ENCODE data around the gene RBFOX1.

Gene RBFOX1

DNA sequence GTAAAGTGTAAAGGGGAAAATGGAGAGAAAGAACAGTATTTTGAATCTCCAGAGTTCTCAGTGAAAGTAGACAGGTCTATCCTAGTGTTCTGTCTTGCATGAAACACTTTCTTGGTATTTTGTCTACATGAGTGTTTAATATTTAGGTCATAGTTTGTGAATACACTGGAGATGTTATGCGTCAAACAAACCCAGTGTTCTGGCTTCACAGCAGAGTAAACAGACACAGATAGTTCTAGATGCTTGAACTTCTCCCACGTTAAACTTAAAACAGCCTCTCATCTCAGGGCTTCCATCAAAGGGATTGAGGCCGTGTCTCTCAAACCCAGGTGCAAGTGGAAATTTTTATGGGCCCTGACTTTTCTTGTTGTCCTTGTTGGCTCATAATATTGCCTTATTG lies 48.3 kb downstream of the RBFOX1 start:
- Histone ChIP-seq H2BK120ac (ENCODE audit: low read depth, low read length) (no peak overlapping the region), H3K14ac (ENCODE audit: low read length) (no peak overlapping the region), H4K91ac (ENCODE audit: low read depth, low read length, poor library complexity) (no peak overlapping the region), H3K4me3 (ENCODE audit: low read length in 2 of 2) (no peak overlapping the region), H2BK15ac (ENCODE audit: low read length) (no peak overlapping the region), H3K9me3 (replicated peaks in 1 of 2; ENCODE audit: control insufficient read depth in 2 of 2, insufficient read depth in 1 of 2, low read depth in 1 of 2, low read length in 2 of 2) (no peaks in the 10 kb centered on the region), H2BK12ac (ENCODE audit: low read length) (no peak overlapping the region), H3K23ac (ENCODE audit: low read depth, low read length, poor library complexity) (no peak overlapping the region), H4K8ac (ENCODE audit: low read depth, low read length) (no peak overlapping the region), H3K79me1 (ENCODE audit: low read depth, low read length) (no peaks in the 10 kb centered on the region), H2AFZ (ENCODE audit: low read length) (no peak overlapping the region), H3K27me3 (ENCODE audit: control insufficient read depth in 3 of 3, insufficient read depth in 3 of 3, low read depth in 1 of 3, low read length in 3 of 3) (no peaks in the 10 kb centered on the region), H3K4me2 (ENCODE audit: insufficient read depth, low read length, poor library complexity, severe bottlenecking) (no peak overlapping the region), H3K4ac (ENCODE audit: low read length) (no peak overlapping the region), H3K9ac (ENCODE audit: low read depth, low read length, poor library complexity) (no peak overlapping the region), H3K4me1 (ENCODE audit: control insufficient read depth in 2 of 2, insufficient read depth in 1 of 2, low read depth in 1 of 2, low read length in 2 of 2) (no peaks in the 10 kb centered on the region), H2BK5ac (ENCODE audit: low read length) (no peak overlapping the region), H3K27ac (replicated peaks; ENCODE audit: low read length) (no peak overlapping the region), H3K18ac (ENCODE audit: low read length) (no peak overlapping the region), H3K36me3 (replicated peaks in 1 of 2; ENCODE audit: control insufficient read depth in 2 of 2, insufficient read depth in 2 of 2, low read length in 2 of 2) (no peaks in the 10 kb centered on the region), H2AK5ac (ENCODE audit: low read depth, low read length) (no peak overlapping the region)
- no CpG with 5 or more reads among the region's 3 CpGs for WGBS, 2 donors (ENCODE audit: extremely low coverage in 2 of 2, insufficient read length in 2 of 2, insufficient replicate concordance in 1 of 2)
- no peak for DNase-seq (ENCODE audit: low spot score)

DNA sequence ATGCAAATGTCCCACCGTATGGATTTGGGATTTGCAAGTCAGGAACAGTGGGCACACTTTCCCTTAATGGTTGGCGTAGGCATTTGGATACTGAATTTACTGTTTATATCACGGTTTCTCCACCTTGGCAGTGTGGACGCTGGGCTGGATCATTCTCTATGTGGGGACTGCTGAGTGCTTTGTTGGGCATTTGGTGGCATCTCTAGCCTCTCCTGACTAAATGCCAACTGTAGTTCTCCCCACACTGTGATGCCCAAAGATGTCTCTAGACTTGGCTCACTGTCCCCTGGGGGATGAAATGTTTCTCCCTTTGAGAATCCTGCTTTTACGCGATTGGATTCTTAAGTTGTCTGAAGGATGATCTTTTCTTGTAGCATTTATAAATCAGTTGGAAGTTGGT lies 49.0 kb downstream of the RBFOX1 start:
- no peak for DNase-seq (ENCODE audit: low spot score)
- Histone ChIP-seq H2BK5ac (ENCODE audit: low read length) (no peak overlapping the region), H3K4me3 (ENCODE audit: low read length in 2 of 2) (no peak overlapping the region)

DNA sequence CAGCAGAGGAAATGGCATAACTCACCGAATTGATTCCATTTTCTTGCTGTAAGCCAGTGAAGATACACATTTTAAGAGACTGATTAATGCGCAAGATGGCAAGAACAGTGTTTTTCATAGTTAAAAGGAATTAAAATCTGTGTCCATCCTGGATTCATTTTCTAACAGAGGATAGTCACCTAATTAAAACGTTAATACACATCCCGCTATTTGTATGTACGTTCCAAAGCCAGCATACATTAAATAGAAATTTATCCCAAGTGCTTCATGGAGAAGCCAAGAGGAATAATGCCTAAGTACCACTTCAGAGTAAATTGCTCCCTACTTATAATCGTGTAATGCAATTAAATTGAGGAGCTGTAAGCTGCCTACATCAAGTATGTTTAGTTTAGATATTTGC lies 49.9 kb downstream of the RBFOX1 start:
- no peaks in the 10 kb centered on the region for H3K27me3 ChIP-seq (ENCODE audit: control insufficient read depth in 3 of 3, insufficient read depth in 3 of 3, low read depth in 1 of 3, low read length in 3 of 3)
- no peaks in the 10 kb centered on the region for H3K36me3 ChIP-seq (replicated peaks in 1 of 2; ENCODE audit: control insufficient read depth in 2 of 2, insufficient read depth in 2 of 2, low read length in 2 of 2)
- H3K23ac ChIP-seq (ENCODE audit: low read depth, low read length, poor library complexity): no peak overlapping the region
- no peak overlapping the region for H3K4me3 ChIP-seq (ENCODE audit: low read length in 2 of 2)
- H2BK5ac ChIP-seq (ENCODE audit: low read length): no peak overlapping the region
- H4K91ac ChIP-seq (ENCODE audit: low read depth, low read length, poor library complexity): no peak overlapping the region
- no peak overlapping the region for H2BK12ac ChIP-seq (ENCODE audit: low read length)
- no peak overlapping the region for H4K8ac ChIP-seq (ENCODE audit: low read depth, low read length)
- no peak overlapping the region for H2AFZ ChIP-seq (ENCODE audit: low read length)
- no peak overlapping the region for H3K18ac ChIP-seq (ENCODE audit: low read length)
- H2BK15ac ChIP-seq (ENCODE audit: low read length): no peak overlapping the region
- H3K14ac ChIP-seq (ENCODE audit: low read length): no peak overlapping the region
- no peak overlapping the region for H2BK120ac ChIP-seq (ENCODE audit: low read depth, low read length)
- no peak for DNase-seq (ENCODE audit: low spot score)
- H3K4me2 ChIP-seq (ENCODE audit: insufficient read depth, low read length, poor library complexity, severe bottlenecking): no peak overlapping the region
- no peaks in the 10 kb centered on the region for H3K9me3 ChIP-seq (replicated peaks in 1 of 2; ENCODE audit: control insufficient read depth in 2 of 2, insufficient read depth in 1 of 2, low read depth in 1 of 2, low read length in 2 of 2)
- no peak overlapping the region for H3K27ac ChIP-seq (replicated peaks; ENCODE audit: low read length)
- WGBS, 2 donors (ENCODE audit: extremely low coverage in 2 of 2, insufficient read length in 2 of 2, insufficient replicate concordance in 1 of 2): no CpG with 5 or more reads among the region's 6 CpGs
- no peaks in the 10 kb centered on the region for H3K79me1 ChIP-seq (ENCODE audit: low read depth, low read length)
- no peaks in the 10 kb centered on the region for H3K4me1 ChIP-seq (ENCODE audit: control insufficient read depth in 2 of 2, insufficient read depth in 1 of 2, low read depth in 1 of 2, low read length in 2 of 2)
- H3K4ac ChIP-seq (ENCODE audit: low read length): no peak overlapping the region
- no peak overlapping the region for H3K9ac ChIP-seq (ENCODE audit: low read depth, low read length, poor library complexity)
- H2AK5ac ChIP-seq (ENCODE audit: low read depth, low read length): no peak overlapping the region

More for the DNA sequence above, 49.0 kb downstream of the RBFOX1 start:
- H3K79me1 ChIP-seq (ENCODE audit: low read depth, low read length): no peaks in the 10 kb centered on the region
- no CpG with 5 or more reads among the region's 6 CpGs for WGBS, 2 donors (ENCODE audit: extremely low coverage in 2 of 2, insufficient read length in 2 of 2, insufficient replicate concordance in 1 of 2)
- no peak overlapping the region for H3K23ac ChIP-seq (ENCODE audit: low read depth, low read length, poor library complexity)
- H3K18ac ChIP-seq (ENCODE audit: low read length): no peak overlapping the region
- H3K36me3 ChIP-seq (replicated peaks in 1 of 2; ENCODE audit: control insufficient read depth in 2 of 2, insufficient read depth in 2 of 2, low read length in 2 of 2): no peaks in the 10 kb centered on the region
- H3K27me3 ChIP-seq (ENCODE audit: control insufficient read depth in 3 of 3, insufficient read depth in 3 of 3, low read depth in 1 of 3, low read length in 3 of 3): no peaks in the 10 kb centered on the region
- H3K4me2 ChIP-seq (ENCODE audit: insufficient read depth, low read length, poor library complexity, severe bottlenecking): no peak overlapping the region
- H4K91ac ChIP-seq (ENCODE audit: low read depth, low read length, poor library complexity): no peak overlapping the region
- no peak overlapping the region for H3K9ac ChIP-seq (ENCODE audit: low read depth, low read length, poor library complexity)
- no peak overlapping the region for H3K14ac ChIP-seq (ENCODE audit: low read length)
- H3K9me3 ChIP-seq (replicated peaks in 1 of 2; ENCODE audit: control insufficient read depth in 2 of 2, insufficient read depth in 1 of 2, low read depth in 1 of 2, low read length in 2 of 2): no peaks in the 10 kb centered on the region
- no peak overlapping the region for H3K27ac ChIP-seq (replicated peaks; ENCODE audit: low read length)
- H2AFZ ChIP-seq (ENCODE audit: low read length): no peak overlapping the region
- no peak overlapping the region for H3K4ac ChIP-seq (ENCODE audit: low read length)
- H4K8ac ChIP-seq (ENCODE audit: low read depth, low read length): no peak overlapping the region
- H2BK120ac ChIP-seq (ENCODE audit: low read depth, low read length): no peak overlapping the region
- H3K4me1 ChIP-seq (ENCODE audit: control insufficient read depth in 2 of 2, insufficient read depth in 1 of 2, low read depth in 1 of 2, low read length in 2 of 2): no peaks in the 10 kb centered on the region
- H2BK12ac ChIP-seq (ENCODE audit: low read length): no peak overlapping the region
- H2BK15ac ChIP-seq (ENCODE audit: low read length): no peak overlapping the region
- H2AK5ac ChIP-seq (ENCODE audit: low read depth, low read length): no peak overlapping the region

DNA sequence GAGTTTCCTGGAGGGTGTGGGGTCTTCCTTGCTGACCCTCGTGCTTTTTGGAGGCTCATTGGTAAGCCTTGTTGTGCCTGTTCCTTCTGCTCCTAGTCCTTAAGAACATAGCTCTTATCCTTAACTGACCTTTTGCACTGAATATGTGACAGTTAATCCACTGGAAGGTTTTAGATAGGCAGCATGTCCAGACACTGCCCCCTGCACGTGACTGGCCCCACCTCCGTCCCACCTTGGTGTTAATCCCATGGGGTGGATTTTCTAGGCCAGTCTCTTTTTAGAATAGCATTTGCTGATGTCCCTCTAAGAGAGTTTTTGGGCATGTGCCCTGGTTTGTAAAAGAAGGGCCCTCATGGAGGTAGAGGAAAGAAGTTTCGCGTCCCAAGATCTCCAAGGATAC lies 58.3 kb downstream of the RBFOX1 start:
- no peak overlapping the region for H3K4me3 ChIP-seq (ENCODE audit: low read length in 2 of 2)
- no peaks in the 10 kb centered on the region for H3K4me1 ChIP-seq (ENCODE audit: control insufficient read depth in 2 of 2, insufficient read depth in 1 of 2, low read depth in 1 of 2, low read length in 2 of 2)
- no peak overlapping the region for H2AFZ ChIP-seq (ENCODE audit: low read length)
- no peak overlapping the region for H2BK5ac ChIP-seq (ENCODE audit: low read length)
- no peak for DNase-seq (ENCODE audit: low spot score)
- H3K79me1 ChIP-seq (ENCODE audit: low read depth, low read length): no peaks in the 10 kb centered on the region
- H3K9ac ChIP-seq (ENCODE audit: low read depth, low read length, poor library complexity): no peak overlapping the region
- H3K9me3 ChIP-seq (replicated peaks in 1 of 2; ENCODE audit: control insufficient read depth in 2 of 2, insufficient read depth in 1 of 2, low read depth in 1 of 2, low read length in 2 of 2): no peaks in the 10 kb centered on the region
- no peak overlapping the region for H2BK120ac ChIP-seq (ENCODE audit: low read depth, low read length)
- H4K8ac ChIP-seq (ENCODE audit: low read depth, low read length): no peak overlapping the region
- H3K4me2 ChIP-seq (ENCODE audit: insufficient read depth, low read length, poor library complexity, severe bottlenecking): no peak overlapping the region
- H3K27me3 ChIP-seq (ENCODE audit: control insufficient read depth in 3 of 3, insufficient read depth in 3 of 3, low read depth in 1 of 3, low read length in 3 of 3): no peaks in the 10 kb centered on the region
- no peaks in the 10 kb centered on the region for H3K36me3 ChIP-seq (replicated peaks in 1 of 2; ENCODE audit: control insufficient read depth in 2 of 2, insufficient read depth in 2 of 2, low read length in 2 of 2)
- H3K23ac ChIP-seq (ENCODE audit: low read depth, low read length, poor library complexity): no peak overlapping the region
- no peak overlapping the region for H3K14ac ChIP-seq (ENCODE audit: low read length)
- no peak overlapping the region for H3K27ac ChIP-seq (replicated peaks; ENCODE audit: low read length)
- no peak overlapping the region for H2BK15ac ChIP-seq (ENCODE audit: low read length)
- H4K91ac ChIP-seq (ENCODE audit: low read depth, low read length, poor library complexity): no peak overlapping the region
- H3K4ac ChIP-seq (ENCODE audit: low read length): no peak overlapping the region
- H2BK12ac ChIP-seq (ENCODE audit: low read length): no peak overlapping the region
- no peak overlapping the region for H2AK5ac ChIP-seq (ENCODE audit: low read depth, low read length)
- WGBS, 2 donors (ENCODE audit: extremely low coverage in 2 of 2, insufficient read length in 2 of 2, insufficient replicate concordance in 1 of 2): no CpG with 5 or more reads among the region's 5 CpGs
- H3K18ac ChIP-seq (ENCODE audit: low read length): no peak overlapping the region
